Lower leg skin (tissue), 4 donors: ENCODE data around the gene TET1. TPM values are rescaled to one million over a fixed set of nuclear protein-coding genes. Genes with fewer than 3 reads are reported as not detected.
"Not testable (repeated sequence)": the region's sequence is repeated elsewhere in the genome, so short reads cannot be mapped to it uniquely, and the experiment has no call there.

Source experiments
- DNase-seq, 2 donors: peaks; one replicate each; pipeline ENCODE4 v3.0.0-alpha.2; 2019; ENCODE audit warnings: low spot score in 2 of 2
- H3K4me3 ChIP-seq: fragments of 200-600 bp; sonication (generic); 2 replicates; pipeline ENCODE4 v1.5.1; 2017; ENCODE audit warnings: mild to moderate bottlenecking, low read depth; ENCODE audit not compliant: poor library complexity, severe bottlenecking
- CTCF ChIP-seq, 3 donors: fragments of 450-650 bp; IDR thresholded peaks; one replicate each; pipeline ENCODE4 v1.5.1; 2016; ENCODE audit warnings: antibody characterized with exemption in 3 of 3, mild to moderate bottlenecking in 3 of 3, moderate library complexity in 2 of 3
- POLR2A ChIP-seq, 2 donors: fragments of 450-650 bp; IDR thresholded peaks; one replicate each; pipeline ENCODE4 v1.6.1; 2016 to 2017; ENCODE audit warnings: antibody characterized with exemption in 2 of 2, mild to moderate bottlenecking in 1 of 2, moderate library complexity in 1 of 2
- WGBS, 2 donors: methylation state at CpG; one replicate each; pipeline ENCODE4 v1.1.5; 2018; 5-methylcytosine and 5-hydroxymethylcytosine counted together
- intact Hi-C: fragments of 100-400 bp; cut with DNase I; formaldehyde crosslinking; loops from one replicate; pipeline ENCODE4 v1.15.0; 2023; ENCODE audit warnings: low total_unique reads
- total RNA-seq, 4 donors: library from RNA; depleted of rRNA; stranded (reverse); fragments of >200 nt; gene quantifications; one replicate each; pipeline ENCODE4 v1.1.0, GENCODE V29; 2016

Gene TET1
- total RNA-seq, 4 donors from 2014 or later: 1.1 to 3.8 (median 1.9) TPM

- intact Hi-C loops: no loop called here
- no peak for DNase-seq
- TF ChIP-seq CTCF (IDR thresholded peaks at IDR 0.05) (no peak), POLR2A (IDR thresholded peaks at IDR 0.05) (no peak)
- 86 to 97% methylated on average over 1 of the region's 1 CpG for WGBS, 2 donors
- no peak overlapping the region for H3K4me3 ChIP-seq
Observed at GRCh38 chr10:68604441-68604840, 44.3 kb downstream of the TET1 start.

- no peak for DNase-seq
- WGBS, 2 donors: 58 to 63% methylated on average over 5 of the region's 5 CpGs
- TF ChIP-seq CTCF (IDR thresholded peaks at IDR 0.05): no peak
- TF ChIP-seq POLR2A (IDR thresholded peaks at IDR 0.05): no peak
- intact Hi-C loops: no loop called here
- no peak overlapping the region for H3K4me3 ChIP-seq
Observed at GRCh38 chr10:68606918-68607317, 46.8 kb downstream of the TET1 start.

GRCh38 chr10:68610023-68610422, 49.9 kb downstream of the TET1 start:
- DNase-seq, H3K4me3 ChIP-seq, intact Hi-C loops: not testable (repeated sequence)
- 93 to 99% methylated on average over 10 of the region's 10 CpGs for WGBS, 2 donors

GRCh38 chr10:68611227-68611626, 51.1 kb downstream of the TET1 start:
- 80 to 96% methylated on average over 3 of the region's 3 CpGs for WGBS, 2 donors
- TF ChIP-seq CTCF (IDR thresholded peaks at IDR 0.05) (no peak), POLR2A (IDR thresholded peaks at IDR 0.05) (no peak)
- intact Hi-C loops: no loop called here
- DNase-seq: no peak
- no peak overlapping the region for H3K4me3 ChIP-seq

GRCh38 chr10:68613974-68614373, 53.8 kb downstream of the TET1 start:
- DNase-seq, H3K4me3 ChIP-seq, intact Hi-C loops: not testable (repeated sequence)

GRCh38 chr10:68617691-68618090, 57.6 kb downstream of the TET1 start:
- WGBS, 2 donors: 91 to 92% methylated on average over 10 of the region's 10 CpGs
- intact Hi-C loops, H3K4me3 ChIP-seq, DNase-seq: not testable (repeated sequence)

GRCh38 chr10:68618234-68618633, 58.1 kb downstream of the TET1 start:
- H3K4me3 ChIP-seq: no peak overlapping the region
- no peak for TF ChIP-seq CTCF (IDR thresholded peaks at IDR 0.05)
- no peak for TF ChIP-seq POLR2A (IDR thresholded peaks at IDR 0.05)

More at GRCh38 chr10:68618234-68618633, 58.1 kb downstream of the TET1 start:
- 3 to 45% methylated on average over 1 of the region's 1 CpG for WGBS, 2 donors
- no peak for DNase-seq
- intact Hi-C loops: no loop called here
